Measurements from ENCODE around the gene ZFP1.

Gene ZFP1

GRCh38 chr16:75107505-75107904 lies 40.8 kb upstream of the ZFP1 start:
- Mint-ChIP-seq H3K4me1 (peaks cover 74% of the 10 kb centered on the region), H3K36me3 (ENCODE audit: low read depth) (peaks cover 23% of the 10 kb centered on the region), H3K27ac (no peak overlapping the region), H3K4me3 (no peak overlapping the region), H3K27me3 (ENCODE audit: low read depth, poor library complexity) (peaks cover 3% of the 10 kb centered on the region), H3K9me3 (no peaks in the 10 kb centered on the region)
- DNase-seq = peak; percentile 42
- no peak for TF ChIP-seq CTCF (IDR thresholded peaks at IDR 0.05)

GRCh38 chr16:75108792-75109731 lies 39.3 kb upstream of the ZFP1 start:
- DNase-seq = no peak
- peaks cover 3% of the 10 kb centered on the region for H3K27me3 Mint-ChIP-seq (ENCODE audit: low read depth, poor library complexity)
- peaks cover 82% of the 10 kb centered on the region for H3K4me1 Mint-ChIP-seq
- peaks cover 8% of the 10 kb centered on the region for H3K36me3 Mint-ChIP-seq (ENCODE audit: low read depth)
- peak overlapping the region; percentile 82 for H3K27ac Mint-ChIP-seq
- H3K9me3 Mint-ChIP-seq = no peaks in the 10 kb centered on the region
- H3K4me3 Mint-ChIP-seq = no peak overlapping the region
- TF ChIP-seq CTCF (IDR thresholded peaks at IDR 0.05) = no peak

- peaks cover 77% of the 10 kb centered on the region for H3K4me1 Mint-ChIP-seq
- TF ChIP-seq CTCF (IDR thresholded peaks at IDR 0.05) = no peak
- peaks cover under 1% of the 10 kb centered on the region for H3K36me3 Mint-ChIP-seq (ENCODE audit: low read depth)
- no peak overlapping the region for H3K4me3 Mint-ChIP-seq
- no peaks in the 10 kb centered on the region for H3K27me3 Mint-ChIP-seq (ENCODE audit: low read depth, poor library complexity)
- H3K9me3 Mint-ChIP-seq = no peaks in the 10 kb centered on the region
- peak overlapping the region; percentile 88 for H3K27ac Mint-ChIP-seq
- no peak for DNase-seq
Measured at GRCh38 chr16:75109732-75110243, 38.5 kb upstream of the ZFP1 start.

GRCh38 chr16:75110637-75111513 lies 37.4 kb upstream of the ZFP1 start:
- peak overlapping the region; percentile 57 for H3K4me3 Mint-ChIP-seq
- H3K36me3 Mint-ChIP-seq (ENCODE audit: low read depth) = no peaks in the 10 kb centered on the region
- no peaks in the 10 kb centered on the region for H3K9me3 Mint-ChIP-seq
- TF ChIP-seq CTCF (IDR thresholded peaks at IDR 0.05) = peak; percentile 85
- peak; percentile 83 for DNase-seq
- peak overlapping the region; percentile 88 for H3K27ac Mint-ChIP-seq
- H3K4me1 Mint-ChIP-seq = peaks cover 71% of the 10 kb centered on the region
- H3K27me3 Mint-ChIP-seq (ENCODE audit: low read depth, poor library complexity) = no peaks in the 10 kb centered on the region

- Mint-ChIP-seq H3K27ac (no peak overlapping the region), H3K27me3 (ENCODE audit: low read depth, poor library complexity) (no peaks in the 10 kb centered on the region), H3K9me3 (no peaks in the 10 kb centered on the region), H3K4me1 (peaks cover 67% of the 10 kb centered on the region), H3K36me3 (ENCODE audit: low read depth) (no peaks in the 10 kb centered on the region), H3K4me3 (no peak overlapping the region)
- no peak for DNase-seq
- no peak for TF ChIP-seq CTCF (IDR thresholded peaks at IDR 0.05)
Measured at GRCh38 chr16:75111514-75111940, 36.8 kb upstream of the ZFP1 start.
